HEK293 (cell line): ENCODE results near the gene PEAK3.

Experiments
- GLIS2 ChIP-seq: fragments of 450-650 bp; formaldehyde crosslinking; IDR thresholded peaks from 2 replicates; pipeline ENCODE4 v1.5.1; 2016; ENCODE audit warnings: missing biosample characterization, missing genetic modification characterization
- HOXC10 ChIP-seq: sonication (generic); formaldehyde crosslinking; IDR thresholded peaks from 2 replicates; pipeline ENCODE4 v1.8.1; 2023; ENCODE audit warnings: mild to moderate bottlenecking, missing genetic modification reagents
- KLF10 ChIP-seq: fragments of 450-650 bp; IDR thresholded peaks from 2 replicates; pipeline ENCODE4 v1.5.1; 2018; ENCODE audit warnings: missing biosample characterization, mild to moderate bottlenecking, missing genetic modification characterization
- KLF16 ChIP-seq: fragments of 450-650 bp; formaldehyde crosslinking; IDR thresholded peaks from 2 replicates; pipeline ENCODE4 v1.5.1; 2017; ENCODE audit warnings: missing biosample characterization, missing genetic modification characterization
- KLF7 ChIP-seq: fragments of 450-650 bp; formaldehyde crosslinking; IDR thresholded peaks from 2 replicates; pipeline ENCODE4 v1.5.1; 2016; ENCODE audit warnings: missing biosample characterization, missing genetic modification characterization, borderline replicate concordance
- KLF9 ChIP-seq: fragments of 450-650 bp; formaldehyde crosslinking; IDR thresholded peaks from 2 replicates; pipeline ENCODE4 v1.5.1; 2016; ENCODE audit warnings: missing biosample characterization, missing genetic modification characterization, low read depth
- RBAK ChIP-seq: fragments of 450-650 bp; formaldehyde crosslinking; IDR thresholded peaks from 2 replicates; pipeline ENCODE4 v1.5.1; 2016; ENCODE audit warnings: missing biosample characterization, missing genetic modification characterization
- SP3 ChIP-seq: fragments of 450-650 bp; formaldehyde crosslinking; IDR thresholded peaks from 2 replicates; pipeline ENCODE4 v1.5.1; 2016; ENCODE audit warnings: missing biosample characterization, missing genetic modification characterization
- ZBTB6 ChIP-seq: fragments of 450-650 bp; formaldehyde crosslinking; IDR thresholded peaks from 2 replicates; pipeline ENCODE4 v1.5.1; 2017; ENCODE audit warnings: missing biosample characterization, missing genetic modification characterization
- ZNF140 ChIP-seq: fragments of 450-650 bp; formaldehyde crosslinking; IDR thresholded peaks from 2 replicates; pipeline ENCODE4 v1.5.1; 2016; ENCODE audit warnings: missing biosample characterization, missing genetic modification characterization
- ZNF18 ChIP-seq: fragments of 450-650 bp; formaldehyde crosslinking; IDR thresholded peaks from 2 replicates; pipeline ENCODE4 v1.5.1; 2016; ENCODE audit warnings: missing biosample characterization, missing genetic modification characterization
- ZNF184 ChIP-seq: fragments of 450-650 bp; IDR thresholded peaks from 2 replicates; pipeline ENCODE4 v1.5.1; 2018; ENCODE audit warnings: missing biosample characterization, mild to moderate bottlenecking, missing genetic modification characterization
- ZNF239 ChIP-seq: fragments of 450-650 bp; formaldehyde crosslinking; IDR thresholded peaks from 2 replicates; pipeline ENCODE4 v1.5.1; 2016; ENCODE audit warnings: missing biosample characterization, missing genetic modification characterization
- ZNF292 ChIP-seq: fragments of 450-650 bp; formaldehyde crosslinking; IDR thresholded peaks from 2 replicates; pipeline ENCODE4 v1.5.1; 2016; ENCODE audit warnings: low read depth, missing biosample characterization, missing genetic modification characterization, borderline replicate concordance
- ZNF341 ChIP-seq: fragments of 450-650 bp; formaldehyde crosslinking; IDR thresholded peaks from 2 replicates; pipeline ENCODE4; 2016; ENCODE audit warnings: low read depth, missing biosample characterization, missing genetic modification characterization
- ZNF37A ChIP-seq: fragments of 450-650 bp; IDR thresholded peaks from 2 replicates; pipeline ENCODE4 v1.5.1; 2018; ENCODE audit warnings: missing biosample characterization, missing genetic modification characterization
- ZNF394 ChIP-seq: fragments of 450-650 bp; formaldehyde crosslinking; IDR thresholded peaks from 2 replicates; pipeline ENCODE4 v1.5.1; 2016; ENCODE audit warnings: missing biosample characterization, missing genetic modification characterization, mild to moderate bottlenecking, moderate library complexity, borderline replicate concordance
- ZNF416 ChIP-seq: fragments of 450-650 bp; formaldehyde crosslinking; IDR thresholded peaks from 2 replicates; pipeline ENCODE4 v1.5.1; 2016; ENCODE audit warnings: missing biosample characterization, missing genetic modification characterization
- ZNF48 ChIP-seq: fragments of 450-650 bp; formaldehyde crosslinking; IDR thresholded peaks from 2 replicates; pipeline ENCODE4 v1.5.1; 2016; ENCODE audit warnings: missing biosample characterization, missing genetic modification characterization
- ZNF501 ChIP-seq: fragments of 450-650 bp; formaldehyde crosslinking; IDR thresholded peaks from 2 replicates; pipeline ENCODE4 v1.5.1; 2016; ENCODE audit warnings: missing biosample characterization, missing genetic modification characterization
- ZNF513 ChIP-seq: fragments of 450-650 bp; IDR thresholded peaks from 2 replicates; pipeline ENCODE4 v1.5.1; 2018; ENCODE audit warnings: missing biosample characterization, missing genetic modification characterization
- ZNF549 ChIP-seq: fragments of 450-650 bp; IDR thresholded peaks from 2 replicates; pipeline ENCODE4 v1.5.1; 2018; ENCODE audit warnings: missing biosample characterization, missing genetic modification characterization, mild to moderate bottlenecking, inconsistent platforms, moderate library complexity
- ZNF585B ChIP-seq: fragments of 450-650 bp; formaldehyde crosslinking; IDR thresholded peaks from 2 replicates; pipeline ENCODE4 v1.5.1; 2016; ENCODE audit warnings: missing biosample characterization, missing genetic modification characterization
- ZNF624 ChIP-seq: fragments of 450-650 bp; formaldehyde crosslinking; IDR thresholded peaks from 2 replicates; pipeline ENCODE4 v1.5.1; 2017; ENCODE audit warnings: missing biosample characterization, missing genetic modification characterization
- ZNF677 ChIP-seq: fragments of 450-650 bp; IDR thresholded peaks from 2 replicates; pipeline ENCODE4 v1.5.0; 2018; ENCODE audit warnings: missing biosample characterization, mild to moderate bottlenecking, missing genetic modification characterization, moderate library complexity
- ZNF707 ChIP-seq: fragments of 450-650 bp; formaldehyde crosslinking; IDR thresholded peaks from 2 replicates; pipeline ENCODE4 v1.5.1; 2016; ENCODE audit warnings: missing biosample characterization, missing genetic modification characterization
- ZSCAN16 ChIP-seq: fragments of 450-650 bp; formaldehyde crosslinking; IDR thresholded peaks from 2 replicates; pipeline ENCODE4 v1.5.1; 2016; ENCODE audit warnings: missing biosample characterization, missing genetic modification characterization
- TF ChIP-seq, protein P1 (sequence below): fragments of 450-650 bp; formaldehyde crosslinking; IDR thresholded peaks from 2 replicates; pipeline ENCODE4 v1.5.1; 2016; ENCODE audit warnings: missing biosample characterization, missing genetic modification characterization
- TF ChIP-seq, protein P2 (sequence below): fragments of 450-650 bp; formaldehyde crosslinking; IDR thresholded peaks from 2 replicates; pipeline ENCODE4 v1.5.1; 2016; ENCODE audit warnings: missing biosample characterization, missing genetic modification characterization
- TF ChIP-seq, protein P3 (sequence below): fragments of 450-650 bp; formaldehyde crosslinking; IDR thresholded peaks from 2 replicates; pipeline ENCODE4 v1.5.1; 2016; ENCODE audit warnings: missing biosample characterization, missing genetic modification characterization, borderline replicate concordance

The PEAK3 gene

GRCh38 chr19:2330632-2331284 is 48.8 kb upstream of the PEAK3 start (continued):
- peak; percentile 5; the same call in 1 of the 2 replicates for TF ChIP-seq ZNF18 (tag by site-specific recombination)
- no peak for TF ChIP-seq ZNF341 (tag by site-specific recombination)
- no peak; the same call in 1 of the 2 replicates for TF ChIP-seq GLIS2
- TF ChIP-seq ZNF239 (tag by site-specific recombination), result no peak
- no peak for TF ChIP-seq ZNF48 (tag by site-specific recombination)
- TF ChIP-seq KLF7 (tag by site-specific recombination), result no peak
- TF ChIP-seq HOXC10 (CRISPR knock-in tag), result no peak
- TF ChIP-seq ZNF501, result no peak
- no peak for TF ChIP-seq ZNF677 (tag by site-specific recombination)
- no peak for TF ChIP-seq ZNF513 (tag by site-specific recombination)
- no peak for TF ChIP-seq ZNF416 (tag by site-specific recombination)
- no peak for TF ChIP-seq ZNF37A (tag by site-specific recombination)
- no peak for TF ChIP-seq ZNF585B
- TF ChIP-seq SP3 (tag by site-specific recombination), result no peak
- TF ChIP-seq, protein P1, sequence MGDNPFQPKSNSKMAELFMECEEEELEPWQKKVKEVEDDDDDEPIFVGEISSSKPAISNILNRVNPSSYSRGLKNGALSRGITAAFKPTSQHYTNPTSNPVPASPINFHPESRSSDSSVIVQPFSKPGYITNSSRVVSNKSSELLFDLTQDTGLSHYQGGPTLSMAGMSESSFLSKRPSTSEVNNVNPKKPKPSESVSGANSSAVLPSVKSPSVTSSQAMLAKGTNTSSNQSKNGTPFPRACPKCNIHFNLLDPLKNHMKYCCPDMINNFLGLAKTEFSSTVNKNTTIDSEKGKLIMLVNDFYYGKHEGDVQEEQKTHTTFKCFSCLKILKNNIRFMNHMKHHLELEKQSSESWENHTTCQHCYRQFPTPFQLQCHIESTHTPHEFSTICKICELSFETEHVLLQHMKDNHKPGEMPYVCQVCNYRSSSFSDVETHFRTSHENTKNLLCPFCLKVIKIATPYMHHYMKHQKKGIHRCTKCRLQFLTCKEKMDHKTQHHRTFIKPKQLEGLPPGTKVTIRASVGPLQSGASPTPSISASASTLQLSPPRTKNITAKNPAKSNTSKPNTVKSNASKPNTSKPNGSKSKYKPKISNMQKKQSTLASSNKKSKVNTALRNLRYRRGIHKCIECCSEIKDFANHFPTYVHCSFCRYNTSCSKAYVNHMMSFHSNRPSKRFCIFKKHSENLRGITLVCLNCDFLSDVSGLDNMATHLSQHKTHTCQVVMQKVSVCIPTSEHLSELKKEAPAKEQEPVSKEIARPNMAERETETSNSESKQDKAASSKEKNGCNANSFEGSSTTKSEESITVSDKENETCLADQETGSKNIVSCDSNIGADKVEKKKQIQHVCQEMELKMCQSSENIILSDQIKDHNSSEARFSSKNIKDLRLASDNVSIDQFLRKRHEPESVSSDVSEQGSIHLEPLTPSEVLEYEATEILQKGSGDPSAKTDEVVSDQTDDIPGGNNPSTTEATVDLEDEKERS, result no peak
- TF ChIP-seq ZNF184 (tag by site-specific recombination), result no peak
- no peak for TF ChIP-seq ZBTB6
- no peak for TF ChIP-seq ZNF707 (tag by site-specific recombination)
- TF ChIP-seq RBAK (tag by site-specific recombination), result no peak
- TF ChIP-seq ZNF292, result no peak
- TF ChIP-seq, protein P2, sequence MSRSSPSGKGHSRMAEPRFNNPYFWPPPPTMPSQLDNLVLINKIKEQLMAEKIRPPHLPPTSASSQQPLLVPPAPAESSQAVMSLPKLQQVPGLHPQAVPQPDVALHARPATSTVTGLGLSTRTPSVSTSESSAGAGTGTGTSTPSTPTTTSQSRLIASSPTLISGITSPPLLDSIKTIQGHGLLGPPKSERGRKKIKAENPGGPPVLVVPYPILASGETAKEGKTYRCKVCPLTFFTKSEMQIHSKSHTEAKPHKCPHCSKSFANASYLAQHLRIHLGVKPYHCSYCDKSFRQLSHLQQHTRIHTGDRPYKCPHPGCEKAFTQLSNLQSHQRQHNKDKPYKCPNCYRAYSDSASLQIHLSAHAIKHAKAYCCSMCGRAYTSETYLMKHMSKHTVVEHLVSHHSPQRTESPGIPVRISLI (tag by site-specific recombination), result no peak
- TF ChIP-seq KLF9 (tag by site-specific recombination), result no peak
- TF ChIP-seq KLF10 (tag by site-specific recombination), result no peak
- TF ChIP-seq, protein P3, sequence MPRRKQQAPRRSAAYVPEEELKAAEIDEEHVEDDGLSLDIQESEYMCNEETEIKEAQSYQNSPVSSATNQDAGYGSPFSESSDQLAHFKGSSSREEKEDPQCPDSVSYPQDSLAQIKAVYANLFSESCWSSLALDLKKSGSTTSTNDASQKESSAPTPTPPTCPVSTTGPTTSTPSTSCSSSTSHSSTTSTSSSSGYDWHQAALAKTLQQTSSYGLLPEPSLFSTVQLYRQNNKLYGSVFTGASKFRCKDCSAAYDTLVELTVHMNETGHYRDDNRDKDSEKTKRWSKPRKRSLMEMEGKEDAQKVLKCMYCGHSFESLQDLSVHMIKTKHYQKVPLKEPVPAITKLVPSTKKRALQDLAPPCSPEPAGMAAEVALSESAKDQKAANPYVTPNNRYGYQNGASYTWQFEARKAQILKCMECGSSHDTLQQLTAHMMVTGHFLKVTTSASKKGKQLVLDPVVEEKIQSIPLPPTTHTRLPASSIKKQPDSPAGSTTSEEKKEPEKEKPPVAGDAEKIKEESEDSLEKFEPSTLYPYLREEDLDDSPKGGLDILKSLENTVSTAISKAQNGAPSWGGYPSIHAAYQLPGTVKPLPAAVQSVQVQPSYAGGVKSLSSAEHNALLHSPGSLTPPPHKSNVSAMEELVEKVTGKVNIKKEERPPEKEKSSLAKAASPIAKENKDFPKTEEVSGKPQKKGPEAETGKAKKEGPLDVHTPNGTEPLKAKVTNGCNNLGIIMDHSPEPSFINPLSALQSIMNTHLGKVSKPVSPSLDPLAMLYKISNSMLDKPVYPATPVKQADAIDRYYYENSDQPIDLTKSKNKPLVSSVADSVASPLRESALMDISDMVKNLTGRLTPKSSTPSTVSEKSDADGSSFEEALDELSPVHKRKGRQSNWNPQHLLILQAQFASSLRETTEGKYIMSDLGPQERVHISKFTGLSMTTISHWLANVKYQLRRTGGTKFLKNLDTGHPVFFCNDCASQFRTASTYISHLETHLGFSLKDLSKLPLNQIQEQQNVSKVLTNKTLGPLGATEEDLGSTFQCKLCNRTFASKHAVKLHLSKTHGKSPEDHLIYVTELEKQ (tag by site-specific recombination), result no peak
- no peak; the same call in 1 of the 2 replicates for TF ChIP-seq ZNF394 (tag by site-specific recombination)
- no peak for TF ChIP-seq ZSCAN16
- no peak for TF ChIP-seq KLF16 (tag by site-specific recombination)
- no peak for TF ChIP-seq ZNF549 (tag by site-specific recombination)
- TF ChIP-seq ZNF140 (tag by site-specific recombination), result no peak
- TF ChIP-seq ZNF624 (tag by site-specific recombination), result no peak
